SK-N-SH (cell line): ENCODE data around the gene HLA-B. TPM values are rescaled to one million over a fixed set of nuclear protein-coding genes. Genes with fewer than 3 reads are reported as not detected.

ENCODE experiments used
- CTCF ChIA-PET: fragments of 300-600, 350-600 bp; formaldehyde crosslinking; extraction: SDS; loops from one replicate; lab custom pipeline; 2021; lab: Yijun Ruan, JAX
- POLR2A ChIA-PET: fragments of 350-600 bp; sonication (Branson Sonifier 250); formaldehyde crosslinking; extraction: SDS; loops from one replicate; lab custom pipeline; 2020; ENCODE audit warnings: antibody characterized with exemption, inconsistent platforms; lab: Yijun Ruan, JAX
- DNase-seq: peaks from one replicate; pipeline ENCODE4 v3.0.0; 2012
- H2AFZ ChIP-seq: fragments of 200-600 bp; sonication (generic); 2 replicates; pipeline ENCODE4 v1.8.1; 2016; ENCODE audit warnings: antibody characterized with exemption, mild to moderate bottlenecking, low read depth
- H3F3A ChIP-seq: fragments of 200-600 bp; sonication (generic); replicated peaks from 2 replicates; pipeline ENCODE3; 2016; ENCODE audit warnings: antibody characterized with exemption, mild to moderate bottlenecking; ENCODE audit not compliant: insufficient read depth
- H3K27ac ChIP-seq, 2 experiments: fragments of 200-500 bp in 1 of 2; fragments of 200-600 bp in 1 of 2; sonication (Bioruptor generic) in 1 of 2; sonication (generic), shearing (Covaris generic) in 1 of 2; 2 replicates each; pipeline versions ENCODE4 v1.5.1 to v1.6.1; 2014 to 2016; ENCODE audit warnings: low read depth in 2 of 2, inconsistent platforms in 1 of 2, low read length in 1 of 2, mild to moderate bottlenecking in 1 of 2, mixed read lengths in 1 of 2
- H3K27me3 ChIP-seq: fragments of 200-600 bp; sonication (generic), shearing (Covaris generic); 2 replicates; pipeline ENCODE4 v1.6.1; 2016; ENCODE audit warnings: mixed run types; ENCODE audit not compliant: insufficient read depth
- H3K36me3 ChIP-seq, 2 experiments: fragments of 200-500 bp in 1 of 2; fragments of 200-600 bp in 1 of 2; sonication (Bioruptor generic) in 1 of 2; sonication (generic) in 1 of 2; replicated peaks in 1 of 2; 2 replicates each; pipeline versions ENCODE3 to v1.5.1; 2014 to 2016; ENCODE audit warnings: low read length in 1 of 2, mild to moderate bottlenecking in 1 of 2; ENCODE audit not compliant: insufficient read depth in 2 of 2, control insufficient read depth in 1 of 2
- H3K4me1 ChIP-seq, 2 experiments: fragments of 200-500 bp in 1 of 2; fragments of 200-600 bp in 1 of 2; sonication (Bioruptor generic) in 1 of 2; sonication (generic), shearing (Covaris generic) in 1 of 2; 2 replicates each; pipeline versions ENCODE4 v1.5.1 to v1.6.1; 2014 to 2016; ENCODE audit warnings: low read depth in 1 of 2, low read length in 1 of 2, mixed run types in 1 of 2; ENCODE audit not compliant: insufficient read depth in 2 of 2, control insufficient read depth in 1 of 2
- H3K4me2 ChIP-seq: fragments of 200-600 bp; sonication (generic), shearing (Covaris generic); 2 replicates; pipeline ENCODE4 v1.6.1; 2017; ENCODE audit warnings: mixed run types
- H3K4me3 ChIP-seq, 2 experiments: fragments of 200-500 bp in 1 of 2; fragments of 200-600 bp in 1 of 2; sonication (Bioruptor generic) in 1 of 2; sonication (generic), shearing (Covaris generic) in 1 of 2; 2 replicates each; pipeline versions ENCODE4 v1.5.1 to v1.8.1; 2014 to 2016; ENCODE audit warnings: low read depth in 2 of 2, inconsistent platforms in 1 of 2, low read length in 1 of 2, mild to moderate bottlenecking in 1 of 2, mixed read lengths in 1 of 2, moderate library complexity in 1 of 2
- H3K79me2 ChIP-seq: fragments of 200-600 bp; sonication (generic); 2 replicates; pipeline ENCODE4 v1.8.1; 2017; ENCODE audit warnings: mild to moderate bottlenecking; ENCODE audit not compliant: insufficient read depth
- H3K9ac ChIP-seq: fragments of 200-600 bp; sonication (generic); 2 replicates; pipeline ENCODE4 v1.6.1; 2017; ENCODE audit warnings: mixed run types
- H3K9me2 ChIP-seq: fragments of 200-600 bp; sonication (generic); 2 replicates; pipeline ENCODE4 v1.6.1; 2017; ENCODE audit warnings: mixed run types
- H3K9me3 ChIP-seq: fragments of 200-600 bp; sonication (generic); 2 replicates; pipeline ENCODE4 v1.6.1; 2017; ENCODE audit warnings: mixed run types, mild to moderate bottlenecking, moderate library complexity
- H4K20me1 ChIP-seq: fragments of 200-600 bp; sonication (generic); 2 replicates; pipeline ENCODE4 v1.6.1; 2017; ENCODE audit warnings: mild to moderate bottlenecking, mixed run types; ENCODE audit not compliant: insufficient read depth
- EP300 ChIP-seq, 2 experiments: IDR thresholded peaks; 2 replicates each; pipeline versions ENCODE4 v1.4.0 to v1.6.1; 2012; ENCODE audit warnings: borderline replicate concordance in 1 of 2, low read depth in 1 of 2, low read length in 1 of 2
- FOSL2 ChIP-seq: IDR thresholded peaks from 2 replicates; pipeline ENCODE4 v1.4.0; 2012; ENCODE audit warnings: low read depth, mild to moderate bottlenecking, moderate library complexity, borderline replicate concordance
- FOXM1 ChIP-seq: IDR thresholded peaks from 2 replicates; pipeline ENCODE4 v1.4.0; 2012; ENCODE audit warnings: low read depth, mild to moderate bottlenecking
- GATA2 ChIP-seq: sonication (generic); formaldehyde crosslinking; IDR thresholded peaks from 2 replicates; pipeline ENCODE4 v1.5.0; 2020; ENCODE audit warnings: mild to moderate bottlenecking, missing genetic modification reagents
- JUND ChIP-seq: IDR thresholded peaks from 2 replicates; pipeline ENCODE4 v1.4.0; 2012
- MXI1 ChIP-seq: IDR thresholded peaks from 2 replicates; pipeline ENCODE4 v1.6.1; 2012; ENCODE audit warnings: mild to moderate bottlenecking, low read depth, low read length, improper control_type of control experiment
- NFIC ChIP-seq: IDR thresholded peaks from 2 replicates; pipeline ENCODE4 v1.4.0; 2012; ENCODE audit warnings: borderline replicate concordance
- NRF1 ChIP-seq: IDR thresholded peaks from 2 replicates; pipeline ENCODE4 v1.6.1; 2012; ENCODE audit warnings: low read depth, mild to moderate bottlenecking, low read length
- RAD21 ChIP-seq: IDR thresholded peaks from 2 replicates; pipeline ENCODE4 v1.6.1; 2012; ENCODE audit warnings: mild to moderate bottlenecking, low read length
- RFX5 ChIP-seq: IDR thresholded peaks from 2 replicates; pipeline ENCODE4 v1.6.1; 2012; ENCODE audit warnings: mild to moderate bottlenecking, improper control_type of control experiment, low read length
- SIN3A ChIP-seq: IDR thresholded peaks from 2 replicates; pipeline ENCODE4 v1.6.1; 2012; ENCODE audit warnings: low read depth, mild to moderate bottlenecking, low read length, moderate library complexity, borderline replicate concordance
- SMC3 ChIP-seq: IDR thresholded peaks from 2 replicates; pipeline ENCODE4 v1.6.1; 2012; ENCODE audit warnings: low read depth, low read length, improper control_type of control experiment
- TCF12 ChIP-seq: IDR thresholded peaks from 2 replicates; pipeline ENCODE4 v1.4.0; 2012
- YY1 ChIP-seq: IDR thresholded peaks from 2 replicates; pipeline ENCODE4 v1.4.0; 2012; ENCODE audit warnings: low read depth, mild to moderate bottlenecking
- WGBS: methylation state at CpG from one replicate; pipeline ENCODE4 v1.1.6; 2017; ENCODE audit warnings: low lambda C conversion rate; 5-methylcytosine and 5-hydroxymethylcytosine counted together
- polyA plus RNA-seq, 3 experiments: library from polyadenylated mRNA; depleted of rRNA; stranded (reverse); fragments of >200 nt; gene quantifications; 2 replicates each; pipeline ENCODE4 v1.2.3, GENCODE V29; 2012
- TF ChIP-seq, protein P1 (sequence below): IDR thresholded peaks from 2 replicates; pipeline ENCODE4 v1.6.1; 2012; ENCODE audit warnings: mild to moderate bottlenecking, low read depth, low read length, moderate library complexity
- TF ChIP-seq, protein P2 (sequence below): IDR thresholded peaks from 2 replicates; pipeline ENCODE4; 2012
- TF ChIP-seq, protein P3 (sequence below): fragments of 200-600 bp; sonication (generic); IDR thresholded peaks from 2 replicates; pipeline ENCODE4 v1.6.1; 2017; ENCODE audit warnings: antibody characterized with exemption, mild to moderate bottlenecking, moderate library complexity
- TF ChIP-seq, protein P4 (sequence below): fragments of 150-350 bp; IDR thresholded peaks from 2 replicates; pipeline ENCODE4 v1.6.1; 2016; ENCODE audit warnings: mild to moderate bottlenecking, low read depth, low read length
- TF ChIP-seq, protein P5 (sequence below): IDR thresholded peaks from 2 replicates; pipeline ENCODE4 v1.4.0; 2012; ENCODE audit warnings: low read depth

HLA-B gene
- polyA plus RNA-seq, 1 of the 3 experiments (the other 2 are of a cell fraction), result 18.7 TPM

DNA sequence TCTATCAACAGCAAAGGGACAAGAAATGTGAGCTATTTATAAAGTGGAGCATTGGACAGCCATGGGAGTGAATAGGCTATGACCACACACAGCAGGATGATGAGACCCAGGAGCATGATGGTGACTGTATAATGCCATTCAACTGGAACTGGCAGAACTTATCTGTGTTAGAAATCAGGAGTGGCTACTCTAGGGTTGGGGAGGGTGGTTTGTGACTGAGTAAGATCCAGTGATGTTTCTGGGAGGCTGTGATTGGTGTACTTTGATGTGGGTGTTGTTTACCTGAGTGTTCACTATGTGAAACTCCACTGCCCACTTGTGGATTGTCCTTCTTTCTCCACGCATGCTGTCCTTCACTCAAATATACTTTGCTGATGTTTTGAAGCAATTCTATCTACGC lies 11.5 kb upstream of the HLA-B start:
- Histone ChIP-seq H2AFZ (no peak overlapping the region), H3K27ac (no peak overlapping the region), H3F3A (no peaks in the 10 kb centered on the region), H3K4me3 (no peak overlapping the region), H3K79me2 (no peaks in the 10 kb centered on the region), H3K9me3 (0 out of 2 replicates have a peak, but pooled peaks cover 13% of the 10 kb centered on the region), H3K27me3 (peaks cover 36% of the 10 kb centered on the region), H3K4me2 (no peak overlapping the region), H3K9ac (no peak overlapping the region), H3K9me2 (no peaks in the 10 kb centered on the region), H4K20me1 (no peaks in the 10 kb centered on the region), H3K36me3 (no peaks in the 10 kb centered on the region), H3K4me1 (peaks cover 0 to 2% of the 10 kb centered on the region in 2 experiments; a peak in 1 of 4 replicates)
- TF ChIP-seq EP300 (IDR thresholded peaks at IDR 0.05; ENCODE audit: borderline replicate concordance in 1 of 2, low read depth in 1 of 2, low read length in 1 of 2), result no peak
- no peak for TF ChIP-seq YY1
- no peak for TF ChIP-seq MXI1
- TF ChIP-seq NRF1, result no peak
- DNase-seq, result no peak
- ChIA-PET POLR2A (no interaction called here), CTCF (interaction anchor here (2.4 to 3.1 kb wide), 4 partner anchors 8 to 230 kb away, joined by 7 to 63 read pairs (median 35); partner anchors contain the start of gene PSORS1C2)
- 5% methylated on average over 2 of the region's 2 CpGs for WGBS

DNA sequence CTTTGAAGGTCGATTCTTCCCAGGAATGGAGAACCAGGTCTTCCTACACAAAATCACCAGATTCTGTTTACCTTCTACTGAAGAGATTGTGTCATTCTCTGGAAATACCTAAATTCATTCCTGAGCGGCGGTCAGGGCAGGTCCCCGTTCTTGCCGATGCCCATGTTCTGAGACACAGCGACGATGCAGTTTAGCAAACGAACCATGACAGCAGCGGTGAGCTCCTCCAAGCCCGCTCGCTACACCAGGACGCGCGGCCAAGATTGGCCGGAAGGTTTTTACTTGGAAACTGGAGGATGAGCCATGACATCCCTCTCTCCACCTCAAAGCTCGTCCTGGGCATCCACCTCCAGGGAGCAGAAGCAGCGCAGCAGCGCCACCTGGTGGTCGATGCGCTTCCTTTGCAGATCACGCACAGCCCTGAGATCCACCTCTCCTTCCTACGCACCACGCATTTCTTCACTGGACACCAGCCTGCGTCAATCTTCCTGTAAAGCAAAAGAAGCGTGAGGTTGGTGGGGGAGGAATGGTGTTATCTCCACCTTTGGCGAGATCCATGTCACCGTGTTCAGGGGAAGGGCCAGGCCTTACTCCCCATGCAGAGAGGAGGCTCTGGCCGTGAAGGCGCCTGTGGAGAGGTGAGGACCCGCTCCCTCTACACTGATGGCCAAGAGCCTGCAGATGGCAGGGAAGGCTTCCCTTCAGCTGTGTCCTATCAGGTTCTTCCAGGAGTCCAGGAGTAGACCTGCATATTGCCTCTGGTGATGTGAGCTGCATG lies 9.9 kb upstream of the HLA-B start:
- Histone ChIP-seq H3K9me2 (no peaks in the 10 kb centered on the region), H4K20me1 (no peaks in the 10 kb centered on the region), H3K36me3 (no peaks in the 10 kb centered on the region), H3K4me2 (peak overlapping the region; percentile 74; the same call in 1 of the 2 replicates), H3K9me3 (0 out of 2 replicates have a peak, but pooled peaks cover 2% of the 10 kb centered on the region), H3F3A (no peaks in the 10 kb centered on the region), H3K4me1 (peaks cover 0 to 2% of the 10 kb centered on the region in 2 experiments; a peak in 1 of 4 replicates), H3K4me3 (peak overlapping the region; percentile 28 to 58; a peak in 3 of 4 replicates), H3K9ac (no peak overlapping the region), H3K27ac (no peak overlapping the region), H2AFZ (no peak overlapping the region), H3K27me3 (peaks cover 43% of the 10 kb centered on the region), H3K79me2 (no peaks in the 10 kb centered on the region)
- TF ChIP-seq SMC3 (peak; percentile 94), SIN3A (no peak), JUND (no peak), RFX5 (0 out of 2 replicates have a peak, but pooled peaks have one; percentile 51), RAD21 (peak; percentile 88), FOXM1 (no peak), NFIC (no peak), TCF12 (no peak), FOSL2 (no peak), GATA2 (no peak)
- TF ChIP-seq, protein P1, sequence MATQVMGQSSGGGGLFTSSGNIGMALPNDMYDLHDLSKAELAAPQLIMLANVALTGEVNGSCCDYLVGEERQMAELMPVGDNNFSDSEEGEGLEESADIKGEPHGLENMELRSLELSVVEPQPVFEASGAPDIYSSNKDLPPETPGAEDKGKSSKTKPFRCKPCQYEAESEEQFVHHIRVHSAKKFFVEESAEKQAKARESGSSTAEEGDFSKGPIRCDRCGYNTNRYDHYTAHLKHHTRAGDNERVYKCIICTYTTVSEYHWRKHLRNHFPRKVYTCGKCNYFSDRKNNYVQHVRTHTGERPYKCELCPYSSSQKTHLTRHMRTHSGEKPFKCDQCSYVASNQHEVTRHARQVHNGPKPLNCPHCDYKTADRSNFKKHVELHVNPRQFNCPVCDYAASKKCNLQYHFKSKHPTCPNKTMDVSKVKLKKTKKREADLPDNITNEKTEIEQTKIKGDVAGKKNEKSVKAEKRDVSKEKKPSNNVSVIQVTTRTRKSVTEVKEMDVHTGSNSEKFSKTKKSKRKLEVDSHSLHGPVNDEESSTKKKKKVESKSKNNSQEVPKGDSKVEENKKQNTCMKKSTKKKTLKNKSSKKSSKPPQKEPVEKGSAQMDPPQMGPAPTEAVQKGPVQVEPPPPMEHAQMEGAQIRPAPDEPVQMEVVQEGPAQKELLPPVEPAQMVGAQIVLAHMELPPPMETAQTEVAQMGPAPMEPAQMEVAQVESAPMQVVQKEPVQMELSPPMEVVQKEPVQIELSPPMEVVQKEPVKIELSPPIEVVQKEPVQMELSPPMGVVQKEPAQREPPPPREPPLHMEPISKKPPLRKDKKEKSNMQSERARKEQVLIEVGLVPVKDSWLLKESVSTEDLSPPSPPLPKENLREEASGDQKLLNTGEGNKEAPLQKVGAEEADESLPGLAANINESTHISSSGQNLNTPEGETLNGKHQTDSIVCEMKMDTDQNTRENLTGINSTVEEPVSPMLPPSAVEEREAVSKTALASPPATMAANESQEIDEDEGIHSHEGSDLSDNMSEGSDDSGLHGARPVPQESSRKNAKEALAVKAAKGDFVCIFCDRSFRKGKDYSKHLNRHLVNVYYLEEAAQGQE, result no peak
- TF ChIP-seq, protein P2, sequence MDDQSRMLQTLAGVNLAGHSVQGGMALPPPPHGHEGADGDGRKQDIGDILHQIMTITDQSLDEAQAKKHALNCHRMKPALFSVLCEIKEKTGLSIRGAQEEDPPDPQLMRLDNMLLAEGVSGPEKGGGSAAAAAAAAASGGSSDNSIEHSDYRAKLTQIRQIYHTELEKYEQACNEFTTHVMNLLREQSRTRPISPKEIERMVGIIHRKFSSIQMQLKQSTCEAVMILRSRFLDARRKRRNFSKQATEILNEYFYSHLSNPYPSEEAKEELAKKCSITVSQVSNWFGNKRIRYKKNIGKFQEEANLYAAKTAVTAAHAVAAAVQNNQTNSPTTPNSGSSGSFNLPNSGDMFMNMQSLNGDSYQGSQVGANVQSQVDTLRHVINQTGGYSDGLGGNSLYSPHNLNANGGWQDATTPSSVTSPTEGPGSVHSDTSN, result no peak
- TF ChIP-seq, protein P3, sequence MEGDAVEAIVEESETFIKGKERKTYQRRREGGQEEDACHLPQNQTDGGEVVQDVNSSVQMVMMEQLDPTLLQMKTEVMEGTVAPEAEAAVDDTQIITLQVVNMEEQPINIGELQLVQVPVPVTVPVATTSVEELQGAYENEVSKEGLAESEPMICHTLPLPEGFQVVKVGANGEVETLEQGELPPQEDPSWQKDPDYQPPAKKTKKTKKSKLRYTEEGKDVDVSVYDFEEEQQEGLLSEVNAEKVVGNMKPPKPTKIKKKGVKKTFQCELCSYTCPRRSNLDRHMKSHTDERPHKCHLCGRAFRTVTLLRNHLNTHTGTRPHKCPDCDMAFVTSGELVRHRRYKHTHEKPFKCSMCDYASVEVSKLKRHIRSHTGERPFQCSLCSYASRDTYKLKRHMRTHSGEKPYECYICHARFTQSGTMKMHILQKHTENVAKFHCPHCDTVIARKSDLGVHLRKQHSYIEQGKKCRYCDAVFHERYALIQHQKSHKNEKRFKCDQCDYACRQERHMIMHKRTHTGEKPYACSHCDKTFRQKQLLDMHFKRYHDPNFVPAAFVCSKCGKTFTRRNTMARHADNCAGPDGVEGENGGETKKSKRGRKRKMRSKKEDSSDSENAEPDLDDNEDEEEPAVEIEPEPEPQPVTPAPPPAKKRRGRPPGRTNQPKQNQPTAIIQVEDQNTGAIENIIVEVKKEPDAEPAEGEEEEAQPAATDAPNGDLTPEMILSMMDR, result peak; percentile 92
- TF ChIP-seq, protein P4, sequence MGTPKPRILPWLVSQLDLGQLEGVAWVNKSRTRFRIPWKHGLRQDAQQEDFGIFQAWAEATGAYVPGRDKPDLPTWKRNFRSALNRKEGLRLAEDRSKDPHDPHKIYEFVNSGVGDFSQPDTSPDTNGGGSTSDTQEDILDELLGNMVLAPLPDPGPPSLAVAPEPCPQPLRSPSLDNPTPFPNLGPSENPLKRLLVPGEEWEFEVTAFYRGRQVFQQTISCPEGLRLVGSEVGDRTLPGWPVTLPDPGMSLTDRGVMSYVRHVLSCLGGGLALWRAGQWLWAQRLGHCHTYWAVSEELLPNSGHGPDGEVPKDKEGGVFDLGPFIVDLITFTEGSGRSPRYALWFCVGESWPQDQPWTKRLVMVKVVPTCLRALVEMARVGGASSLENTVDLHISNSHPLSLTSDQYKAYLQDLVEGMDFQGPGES, result no peak
- TF ChIP-seq, protein P5, sequence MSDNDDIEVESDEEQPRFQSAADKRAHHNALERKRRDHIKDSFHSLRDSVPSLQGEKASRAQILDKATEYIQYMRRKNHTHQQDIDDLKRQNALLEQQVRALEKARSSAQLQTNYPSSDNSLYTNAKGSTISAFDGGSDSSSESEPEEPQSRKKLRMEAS, result no peak
- POLR2A ChIA-PET, result no interaction called here
- peak; percentile 84 for DNase-seq
- WGBS, result 3% methylated on average over 21 of the region's 30 CpGs
- CTCF ChIA-PET, result interaction anchor here (0.6 to 3.5 kb wide), 83 partner anchors 8 to 1713 kb away, joined by 3 to 63 read pairs (median 4); partner anchors contain the start of genes C6orf15, CCHCR1, DDR1 and HLA-B
